HEK293 (cell line): ENCODE results near the gene AGRN.

Source experiments
- CTCF ChIP-seq: fragments of 450-650 bp; formaldehyde crosslinking; IDR thresholded peaks from 2 replicates; pipeline ENCODE4 v1.5.1; 2016; ENCODE audit warnings: missing biosample characterization, missing genetic modification characterization
- RBAK ChIP-seq: fragments of 450-650 bp; formaldehyde crosslinking; IDR thresholded peaks from 2 replicates; pipeline ENCODE4 v1.5.1; 2016; ENCODE audit warnings: missing biosample characterization, missing genetic modification characterization
- ZNF174 ChIP-seq: fragments of 450-650 bp; formaldehyde crosslinking; IDR thresholded peaks from 2 replicates; pipeline ENCODE4 v1.5.0; 2017; ENCODE audit warnings: missing biosample characterization, mild to moderate bottlenecking, missing genetic modification characterization
- ZNF350 ChIP-seq: fragments of 450-650 bp; formaldehyde crosslinking; IDR thresholded peaks from 2 replicates; pipeline ENCODE4 v1.5.0; 2017; ENCODE audit warnings: missing biosample characterization, mild to moderate bottlenecking, missing genetic modification characterization
- ZNF416 ChIP-seq: fragments of 450-650 bp; formaldehyde crosslinking; IDR thresholded peaks from 2 replicates; pipeline ENCODE4 v1.5.1; 2016; ENCODE audit warnings: missing biosample characterization, missing genetic modification characterization
- ZNF449 ChIP-seq: fragments of 450-650 bp; formaldehyde crosslinking; IDR thresholded peaks from 2 replicates; pipeline ENCODE4 v1.5.1; 2017; ENCODE audit warnings: missing biosample characterization, mild to moderate bottlenecking, missing genetic modification characterization, moderate library complexity
- ZNF501 ChIP-seq: fragments of 450-650 bp; formaldehyde crosslinking; IDR thresholded peaks from 2 replicates; pipeline ENCODE4 v1.5.1; 2016; ENCODE audit warnings: missing biosample characterization, missing genetic modification characterization
- ZNF639 ChIP-seq: fragments of 450-650 bp; formaldehyde crosslinking; IDR thresholded peaks from 2 replicates; pipeline ENCODE4 v1.5.1; 2016; ENCODE audit warnings: missing biosample characterization, missing genetic modification characterization
- ZNF747 ChIP-seq: fragments of 450-650 bp; formaldehyde crosslinking; IDR thresholded peaks from 2 replicates; pipeline ENCODE4 v1.5.1; 2016; ENCODE audit warnings: missing biosample characterization, missing genetic modification characterization

- TF ChIP-seq ZNF174 (tag by site-specific recombination) (no peak), CTCF (tag by site-specific recombination) (no peak), ZNF501 (tag by site-specific recombination) (no peak), ZNF449 (tag by site-specific recombination) (no peak), RBAK (tag by site-specific recombination) (no peak), ZNF639 (tag by site-specific recombination) (no peak), ZNF350 (tag by site-specific recombination) (no peak), ZNF747 (tag by site-specific recombination) (no peak), ZNF416 (no peak)
These were observed 20.4 kb downstream of the AGRN start for GRCh38 chr1:1040004-1040991.
